Measurements from ENCODE around the gene JAM2.

Gene JAM2

GRCh38 chr21:25732091-25732760 lies 93.2 kb downstream of the JAM2 start:
- H3K4me3 ChIP-seq (ENCODE audit: control insufficient read depth, low read depth, low read length): no peak overlapping the region

GRCh38 chr21:25733859-25734653 lies 95.0 kb downstream of the JAM2 start:
- no peak for DNase-seq (ENCODE audit: low read depth)
- no peak for TF ChIP-seq CTCF (IDR thresholded peaks at IDR 0.05; ENCODE audit: control insufficient read depth, insufficient read depth, low read depth, low read length, missing control alignments)
- H3K4me3 ChIP-seq (ENCODE audit: control insufficient read depth, low read depth, low read length): peak overlapping the region; percentile 90

More at GRCh38 chr21:25732091-25732760, 93.2 kb downstream of the JAM2 start:
- no peak for DNase-seq (ENCODE audit: low read depth)
- no peak for TF ChIP-seq CTCF (IDR thresholded peaks at IDR 0.05; ENCODE audit: control insufficient read depth, insufficient read depth, low read depth, low read length, missing control alignments)

- peak overlapping the region; percentile 90 for H3K4me3 ChIP-seq (ENCODE audit: control insufficient read depth, low read depth, low read length)
- no peak for DNase-seq (ENCODE audit: low read depth)
Observed at GRCh38 chr21:25734654-25734903, 95.5 kb downstream of the JAM2 start.

GRCh38 chr21:25734904-25735645 lies 96.0 kb downstream of the JAM2 start, which contains the start of the genes ATP5PF and GABPA:
ATP5PF (minus strand) TSS chr21:25734904; CDS start chr21:25729794, 5,110 bp downstream.
GABPA (plus strand) TSS chr21:25734972; CDS start chr21:25741599, 6,627 bp downstream.
- H3K4me3 ChIP-seq (ENCODE audit: control insufficient read depth, low read depth, low read length): peak within 1 kb of the TSS; percentile 90
- peak; percentile 12 for TF ChIP-seq CTCF (IDR thresholded peaks at IDR 0.05; ENCODE audit: control insufficient read depth, insufficient read depth, low read depth, low read length, missing control alignments)
- DNase-seq (ENCODE audit: low read depth): peak; percentile 96

More at GRCh38 chr21:25734654-25734903, 95.5 kb downstream of the JAM2 start:
- no peak for TF ChIP-seq CTCF (IDR thresholded peaks at IDR 0.05; ENCODE audit: control insufficient read depth, insufficient read depth, low read depth, low read length, missing control alignments)

GRCh38 chr21:25735646-25736597 lies 96.9 kb downstream of the JAM2 start:
- peak overlapping the region; percentile 90 for H3K4me3 ChIP-seq (ENCODE audit: control insufficient read depth, low read depth, low read length)
- TF ChIP-seq CTCF (IDR thresholded peaks at IDR 0.05; ENCODE audit: control insufficient read depth, insufficient read depth, low read depth, low read length, missing control alignments): no peak
- peak; percentile 24 for DNase-seq (ENCODE audit: low read depth)
